ENCODE results near the gene LOXL4. TPM values are rescaled to one million over a fixed set of nuclear protein-coding genes. Genes with fewer than 3 reads are reported as not detected.

Gene LOXL4
- total RNA-seq, 4 donors from 2014 or later: 8.1 to 16.9 (median 15.1) TPM

DNA sequence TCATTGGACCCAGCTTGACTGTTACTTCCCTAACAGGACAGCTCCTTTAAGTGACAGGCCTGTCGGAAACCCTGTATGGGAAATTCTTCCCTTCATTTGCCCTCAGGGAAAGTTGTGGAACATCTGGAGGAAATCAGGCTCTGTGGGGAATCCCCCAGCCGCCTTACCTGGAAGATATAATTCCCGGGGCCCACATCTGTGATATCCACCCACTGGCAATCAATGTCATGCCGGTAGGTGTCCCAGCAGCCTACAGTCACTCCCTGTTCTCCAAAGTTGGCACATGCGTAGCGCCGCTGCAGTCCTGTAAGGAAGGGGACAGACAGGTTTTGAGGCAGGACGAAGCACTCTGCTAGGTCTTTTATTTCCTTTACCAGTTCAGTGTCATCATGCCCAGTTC, 16.6 kb downstream of the LOXL4 start:
- TF ChIP-seq CTCF (IDR thresholded peaks at IDR 0.05): no peak
- TF ChIP-seq POLR2A (IDR thresholded peaks at IDR 0.05): no peak
- no peaks in the 10 kb centered on the region for H3K9me3 ChIP-seq
- H3K4me1 ChIP-seq: no peaks in the 10 kb centered on the region
- no peak overlapping the region for H3K27ac ChIP-seq
- H3K27me3 ChIP-seq: no peaks in the 10 kb centered on the region
- no peak for DNase-seq
- no peak overlapping the region for H3K4me3 ChIP-seq
- intact Hi-C loops (cut with DNase I; ENCODE audit: low total_unique reads): no loop called here
- no peaks in the 10 kb centered on the region for H3K36me3 ChIP-seq

- H3K4me3 ChIP-seq: no peak overlapping the region
- no peaks in the 10 kb centered on the region for H3K27me3 ChIP-seq
- no peaks in the 10 kb centered on the region for H3K9me3 ChIP-seq
Observed at GRCh38 chr10:98249134-98249533, 18.9 kb downstream of the LOXL4 start.

GRCh38 chr10:98248018-98248417, 20.0 kb downstream of the LOXL4 start:
- Histone ChIP-seq H3K4me1 (no peaks in the 10 kb centered on the region), H3K9me3 (no peaks in the 10 kb centered on the region), H3K27me3 (no peaks in the 10 kb centered on the region), H3K4me3 (no peak overlapping the region), H3K27ac (no peak overlapping the region), H3K36me3 (no peaks in the 10 kb centered on the region)
- no peak for DNase-seq
- intact Hi-C loops (cut with DNase I; ENCODE audit: low total_unique reads): no loop called here
- TF ChIP-seq POLR2A (IDR thresholded peaks at IDR 0.05) (no peak), CTCF (IDR thresholded peaks at IDR 0.05) (no peak)

More at GRCh38 chr10:98249134-98249533, 18.9 kb downstream of the LOXL4 start:
- no peak overlapping the region for H3K27ac ChIP-seq
- no peaks in the 10 kb centered on the region for H3K4me1 ChIP-seq
- H3K36me3 ChIP-seq: no peaks in the 10 kb centered on the region
- intact Hi-C loops (cut with DNase I; ENCODE audit: low total_unique reads): no loop called here
- no peak for DNase-seq
- TF ChIP-seq POLR2A (IDR thresholded peaks at IDR 0.05): no peak
- no peak for TF ChIP-seq CTCF (IDR thresholded peaks at IDR 0.05)

DNA sequence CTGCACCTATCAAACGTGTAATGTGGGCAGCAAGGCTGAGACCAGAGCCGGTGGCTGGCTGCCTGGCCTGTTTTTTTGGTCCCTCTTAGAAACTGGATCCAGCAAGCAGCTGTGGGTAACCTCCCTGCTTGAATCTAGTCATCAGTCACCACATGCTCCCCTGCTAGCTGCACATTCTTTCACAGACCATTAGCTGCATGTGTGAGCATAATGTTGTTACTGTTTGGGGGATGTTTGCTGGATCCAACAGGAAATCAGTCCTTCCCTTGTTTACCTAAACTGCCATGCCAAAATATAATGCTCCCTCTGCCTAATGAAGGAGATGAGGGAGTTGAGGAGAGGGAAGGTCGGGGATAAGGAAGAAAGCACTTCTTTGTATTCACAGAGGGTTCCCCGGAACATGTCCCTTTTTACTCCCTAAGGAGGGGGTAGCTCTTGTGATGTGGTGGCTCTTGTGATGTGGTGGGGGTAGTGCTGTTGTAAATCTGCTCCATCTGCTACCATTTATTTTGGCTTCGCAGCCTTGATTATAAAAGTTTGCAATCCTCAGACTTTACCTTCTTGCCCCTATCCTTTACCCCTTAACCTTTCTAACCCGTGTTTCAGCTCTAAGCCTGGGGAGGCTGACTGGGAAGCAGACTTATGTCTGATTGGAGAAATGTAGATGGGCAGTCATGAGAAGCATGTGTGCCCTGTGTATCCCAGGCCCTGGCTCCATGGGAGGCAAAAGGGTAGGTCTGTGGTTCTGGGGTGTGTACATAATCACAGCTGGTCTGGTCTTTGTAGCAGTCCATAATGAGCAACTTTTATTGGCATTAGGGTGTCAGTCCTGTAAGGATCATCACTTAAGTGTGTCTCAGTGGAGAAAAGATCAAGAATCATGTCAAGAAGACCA, 20.8 kb downstream of the LOXL4 start:
- Histone ChIP-seq H3K27me3 (no peaks in the 10 kb centered on the region), H3K4me1 (no peaks in the 10 kb centered on the region), H3K36me3 (no peaks in the 10 kb centered on the region), H3K27ac (no peak overlapping the region), H3K9me3 (no peaks in the 10 kb centered on the region), H3K4me3 (no peak overlapping the region)
- DNase-seq: no peak
- intact Hi-C loops (cut with DNase I; ENCODE audit: low total_unique reads): no loop called here
- TF ChIP-seq CTCF (IDR thresholded peaks at IDR 0.05): no peak
- no peak for TF ChIP-seq POLR2A (IDR thresholded peaks at IDR 0.05)

- intact Hi-C loops (cut with DNase I; ENCODE audit: low total_unique reads): no loop called here
- Histone ChIP-seq H3K27me3 (no peaks in the 10 kb centered on the region), H3K9me3 (no peaks in the 10 kb centered on the region), H3K27ac (no peak overlapping the region), H3K4me3 (no peak overlapping the region), H3K4me1 (no peaks in the 10 kb centered on the region), H3K36me3 (no peaks in the 10 kb centered on the region)
- no peak for DNase-seq
- TF ChIP-seq CTCF (IDR thresholded peaks at IDR 0.05) (no peak), POLR2A (IDR thresholded peaks at IDR 0.05) (no peak)
Observed at GRCh38 chr10:98244586-98244985, 23.4 kb downstream of the LOXL4 start.

Measured in uterus (tissue), 4 donors.